HG02642 (cell line): ENCODE measurements around the gene TREML4.
"Not testable (repeated sequence)": the region's sequence is repeated elsewhere in the genome, so short reads cannot be mapped to it uniquely, and the experiment has no call there.

Experiments used
- ATAC-seq: cut with Tn5 transposase; IDR thresholded peaks from one replicate; pipeline ENCODE4 v1.9.1; 2021; ENCODE audit warnings: mild to moderate bottlenecking; ENCODE audit not compliant: unreplicated experiment, poor library complexity

TREML4 gene

DNA sequence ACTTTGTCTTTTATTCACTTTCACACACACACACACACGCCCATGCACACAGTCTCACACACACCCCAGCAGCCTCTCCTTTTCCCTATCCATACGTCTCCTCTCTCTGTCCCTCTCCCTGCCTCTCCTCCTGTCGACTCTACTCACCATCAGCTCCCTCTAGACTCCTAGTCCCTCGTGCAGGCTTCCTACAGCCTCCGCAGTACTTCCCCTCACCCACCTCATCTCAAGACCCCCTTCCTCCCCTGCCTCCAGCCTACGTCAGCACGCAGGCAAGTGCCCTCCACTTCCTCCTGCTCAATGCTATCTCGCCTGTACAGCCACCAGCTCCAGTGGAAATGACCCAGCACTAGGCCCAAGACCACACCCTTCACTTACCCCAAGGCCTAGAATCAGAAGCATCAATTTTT lies 26.4 kb upstream of the TREML4 start:
- ATAC-seq = no peak

DNA sequence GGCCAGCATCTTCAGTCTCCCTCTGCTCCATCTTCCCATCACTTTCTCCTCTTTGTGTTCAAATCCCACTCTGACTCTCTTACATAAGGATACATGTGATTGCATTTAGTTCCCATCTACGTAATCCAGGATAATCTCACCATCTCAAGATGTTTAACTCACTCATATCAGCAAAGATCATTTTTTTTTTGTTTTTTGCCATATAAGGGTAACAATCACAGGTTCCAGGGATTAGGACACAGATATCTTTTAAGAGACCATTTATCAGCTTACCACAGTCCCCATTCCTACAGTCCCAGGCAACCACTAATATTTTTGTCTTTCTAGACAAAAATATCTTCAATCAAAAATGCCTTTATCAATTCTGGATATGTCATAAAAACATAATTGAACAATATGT lies 24.0 kb upstream of the TREML4 start:
- ATAC-seq = no peak

GRCh38 chr6:41208439-41209106 lies 19.6 kb upstream of the TREML4 start:
- no peak for ATAC-seq

- no peak for ATAC-seq
Observed at GRCh38 chr6:41209547-41210320, 18.4 kb upstream of the TREML4 start.

- no peak for ATAC-seq
Observed at GRCh38 chr6:41214559-41215238, 13.4 kb upstream of the TREML4 start.

- ATAC-seq = no peak
Observed at GRCh38 chr6:41215777-41216176, 12.4 kb upstream of the TREML4 start.

- no peak for ATAC-seq
Observed at GRCh38 chr6:41216616-41217015, 11.5 kb upstream of the TREML4 start.

- ATAC-seq = no peak
Observed at GRCh38 chr6:41222045-41222444, 6.1 kb upstream of the TREML4 start.

DNA sequence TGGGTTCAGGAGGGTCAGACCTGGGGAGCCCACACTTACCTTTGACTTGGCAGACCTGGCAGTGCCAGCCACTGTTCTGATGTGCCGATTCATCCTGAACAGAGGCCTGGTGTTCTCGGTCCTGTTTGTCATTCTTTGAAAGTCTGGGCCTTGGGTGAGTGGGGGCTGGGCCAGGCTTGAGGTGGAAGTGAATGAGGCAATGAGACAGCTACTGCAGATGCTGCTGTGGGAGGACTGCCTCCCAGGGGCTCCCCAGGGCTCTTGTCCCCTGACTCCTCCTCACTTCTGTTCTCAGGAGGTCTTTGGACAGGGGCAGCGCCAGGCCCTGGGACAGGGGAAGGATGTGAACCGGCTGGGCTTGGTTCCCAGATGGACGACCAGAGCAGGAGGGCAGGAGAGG lies 5.6 kb upstream of the TREML4 start:
- ATAC-seq = no peak

DNA sequence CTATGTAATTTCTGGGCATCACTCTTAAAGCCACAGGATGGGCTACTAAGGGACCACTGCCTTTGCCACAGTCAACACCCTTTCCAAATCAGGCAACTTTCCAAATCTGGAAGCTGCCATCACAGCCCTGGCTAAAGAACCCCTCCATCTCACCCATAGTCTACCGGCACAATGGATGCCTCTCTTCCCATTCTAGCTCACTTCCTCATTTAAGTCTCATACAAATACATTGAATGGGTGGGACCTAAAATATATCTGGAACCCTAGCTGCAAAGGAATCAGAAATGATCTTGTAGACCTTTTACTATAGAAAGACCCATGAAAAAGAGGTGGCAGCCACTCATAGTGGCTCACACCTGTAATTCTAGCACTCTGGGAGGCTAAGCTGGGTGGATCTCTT lies 3.3 kb upstream of the TREML4 start:
- ATAC-seq = no peak

GRCh38 chr6:41226752-41227151 lies 1.4 kb upstream of the TREML4 start:
- no peak for ATAC-seq

GRCh38 chr6:41228616-41229015 lies 467 bp downstream of the TREML4 start:
- no peak for ATAC-seq

- no peak for ATAC-seq
Observed at GRCh38 chr6:41229721-41230120, 1.6 kb downstream of the TREML4 start.

DNA sequence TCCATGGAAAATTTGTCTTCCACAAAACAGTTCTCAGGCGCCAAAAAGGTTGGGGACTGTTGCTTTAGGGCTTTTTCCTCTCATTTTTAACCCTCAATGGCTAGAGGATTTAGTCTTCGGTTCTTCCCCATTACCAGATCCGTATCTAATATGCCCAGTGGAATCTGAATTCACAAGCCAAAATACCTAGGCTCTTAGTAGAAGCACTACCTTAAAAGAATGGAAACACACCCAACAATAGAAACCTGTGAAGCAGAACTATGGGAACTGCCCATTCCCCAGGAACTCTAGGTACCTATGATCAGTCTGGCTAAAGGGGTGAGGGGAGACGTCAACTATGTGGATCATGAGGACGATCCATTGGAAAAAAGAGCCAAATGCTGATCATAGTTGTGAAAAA lies 3.1 kb downstream of the TREML4 start:
- no peak for ATAC-seq

DNA sequence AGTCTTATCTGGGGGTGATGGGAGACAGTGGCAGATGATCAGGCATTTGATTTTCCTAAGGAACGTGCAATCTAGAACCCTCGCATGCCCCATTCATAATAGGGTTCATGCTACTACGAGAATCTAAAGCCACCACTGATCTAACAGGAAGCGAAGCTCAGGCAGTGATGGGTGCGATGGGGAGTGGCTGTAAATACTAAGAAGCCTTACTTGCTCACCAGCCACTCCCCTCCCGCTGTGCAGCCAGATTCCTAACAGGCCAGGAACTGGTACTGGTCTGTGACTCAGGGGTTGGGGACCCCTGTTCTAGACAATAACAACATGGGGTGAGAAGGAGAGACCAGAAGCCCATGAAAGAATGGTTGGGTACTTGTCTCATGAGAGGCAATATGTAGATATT lies 4.5 kb downstream of the TREML4 start:
- no peak for ATAC-seq

DNA sequence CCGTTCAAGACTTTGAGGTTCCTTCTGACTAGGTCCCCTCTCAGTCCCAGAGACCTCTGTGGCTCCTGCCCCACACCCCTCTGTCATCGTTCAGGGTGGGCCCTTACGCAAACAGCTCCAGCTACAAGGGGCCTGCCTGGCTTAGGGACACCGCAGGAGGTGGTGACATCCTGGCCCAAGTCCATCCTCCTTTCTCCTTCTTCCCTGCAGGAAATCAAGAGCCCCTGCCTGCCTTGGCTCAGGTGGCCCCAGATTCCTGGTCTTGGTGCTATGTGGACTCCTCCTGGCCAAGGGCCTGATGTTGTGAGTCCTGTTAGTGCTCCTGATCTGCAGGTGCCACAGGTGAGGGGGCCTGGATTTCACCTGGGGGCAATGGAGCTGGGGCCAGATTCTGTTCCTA lies 8.1 kb downstream of the TREML4 start:
- no peak for ATAC-seq

DNA sequence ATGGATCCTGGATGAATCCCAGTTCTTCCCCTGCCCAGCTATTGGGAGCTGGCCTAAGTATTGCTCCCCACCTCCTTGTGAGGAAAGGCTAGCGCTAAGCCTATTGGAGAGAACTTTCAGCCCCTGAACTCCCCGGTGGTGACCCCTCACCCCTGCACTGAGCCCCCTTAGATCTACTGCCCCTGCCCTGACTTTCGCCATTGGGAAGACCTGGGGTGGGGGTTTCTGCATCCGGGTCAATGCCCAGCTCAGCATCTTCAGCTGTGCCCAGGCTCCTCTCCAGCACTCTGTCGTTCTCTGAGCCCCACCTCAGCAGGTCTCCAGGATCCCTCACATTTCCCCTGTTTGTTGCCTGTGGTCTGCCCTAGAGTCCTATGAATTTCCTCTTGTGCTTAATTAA lies 9.0 kb downstream of the TREML4 start:
- ATAC-seq = no peak

DNA sequence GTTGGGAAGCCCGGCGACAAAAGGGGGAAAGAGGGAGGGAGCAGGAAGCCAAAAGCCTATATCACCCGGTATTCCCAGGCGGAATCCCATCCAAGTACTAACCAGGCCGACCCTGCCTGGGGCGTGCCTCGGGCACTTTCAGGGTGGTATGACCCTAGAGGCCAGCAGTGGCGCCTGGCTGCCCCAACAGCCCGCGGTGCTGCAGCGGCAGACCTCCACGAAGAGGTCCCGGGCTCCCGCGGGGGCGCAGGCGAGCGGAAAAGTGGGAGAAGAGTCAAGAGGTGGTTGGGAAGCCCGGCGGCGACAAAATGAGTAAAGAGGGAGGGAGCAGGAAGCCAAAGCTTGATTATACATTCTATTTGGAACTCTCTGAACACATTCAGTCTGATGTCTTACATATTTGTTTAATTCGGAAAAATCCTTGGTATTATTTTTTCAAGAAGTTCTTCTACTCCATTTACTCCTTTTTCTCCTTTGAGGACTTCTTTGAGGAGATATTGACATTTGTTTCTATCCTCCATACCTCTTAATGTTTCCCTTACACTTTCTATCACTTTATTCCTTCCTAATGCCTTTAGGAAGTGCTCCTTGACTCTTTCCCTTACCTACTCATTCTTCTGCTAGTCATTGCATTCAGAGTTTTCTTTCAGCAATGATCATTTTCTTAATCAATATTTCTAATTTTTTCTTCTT lies 11.5 kb downstream of the TREML4 start:
- no peak for ATAC-seq

- not testable (repeated sequence) for ATAC-seq
Observed at GRCh38 chr6:41246529-41246928, 18.4 kb downstream of the TREML4 start.

DNA sequence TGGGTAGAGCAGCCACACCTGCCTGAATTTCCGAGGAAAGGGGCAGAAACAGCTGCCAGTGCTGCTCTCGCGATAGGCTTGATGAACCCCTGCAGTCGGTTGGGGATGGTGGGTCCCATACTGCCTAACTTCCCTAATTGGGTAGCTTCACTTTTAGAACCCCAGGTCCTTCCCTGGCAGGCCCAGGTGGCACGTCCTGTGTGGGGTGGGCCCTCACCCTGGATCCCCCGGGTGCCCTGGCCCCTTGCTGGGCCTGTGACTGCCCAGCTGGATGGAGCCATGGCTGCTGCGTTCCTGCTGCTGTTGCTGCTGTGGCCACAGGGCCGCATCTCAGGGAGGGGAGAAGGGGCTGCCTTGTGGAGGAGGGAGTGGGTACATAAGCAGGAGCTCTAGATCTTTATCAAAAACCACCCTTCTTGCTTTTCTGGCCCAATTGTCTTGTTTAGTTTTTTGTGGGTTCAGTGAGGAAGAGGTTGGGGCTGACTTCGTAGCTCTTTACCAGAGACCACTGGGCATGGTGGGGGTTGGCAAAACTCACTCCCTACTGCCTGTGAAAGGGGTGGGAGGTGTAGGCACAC lies 19.2 kb downstream of the TREML4 start:
- ATAC-seq = no peak
